ENCODE results near the gene OXGR1. TPM values are rescaled to one million over a fixed set of nuclear protein-coding genes. Genes with fewer than 3 reads are reported as not detected.

OXGR1 gene
- not detected in 5 replicates for total RNA-seq (2022; extraction: Qiagen RNA extraction)

GRCh38 chr13:96994017-96994857, at the start of gene OXGR1:
Gene OXGR1 (minus strand): TSS chr13:96994476. CDS start chr13:96987759, 6,717 bp downstream.

Other genes starting within 250 kb of the OXGR1 start
- gene MBNL2, start 227.9 kb upstream of the OXGR1 start, total RNA-seq (2022; extraction: Qiagen RNA extraction) = 9.1 to 18.6 TPM (median 16.0 TPM) in 5 replicates